Chondrocyte (in vitro differentiated cells): ENCODE measurements around the gene LHFPL2. TPM values are rescaled to one million over a fixed set of nuclear protein-coding genes. Genes with fewer than 3 reads are reported as not detected.

Source experiments
- DNase-seq: peaks from one replicate; pipeline ENCODE4 v3.0.0; 2021; ENCODE audit warnings: mixed read lengths, low spot score
- H3K27ac Mint-ChIP-seq: one replicate; pipeline ENCODE4 v1.8.0; 2021; ENCODE audit warnings: mild to moderate bottlenecking, moderate library complexity, mixed read lengths; ENCODE audit not compliant: unreplicated experiment
- H3K27me3 Mint-ChIP-seq: 2 replicates; pipeline ENCODE4 v1.8.0; 2021; ENCODE audit warnings: low read depth, mixed read lengths
- H3K36me3 Mint-ChIP-seq: 2 replicates; pipeline ENCODE4 v1.8.0; 2021; ENCODE audit warnings: low read depth, mixed read lengths
- H3K4me1 Mint-ChIP-seq: 2 replicates; pipeline ENCODE4 v1.8.0; 2021; ENCODE audit warnings: low read depth, mild to moderate bottlenecking, mixed read lengths
- H3K4me3 Mint-ChIP-seq: one replicate; pipeline ENCODE4 v1.8.0; 2021; ENCODE audit warnings: mild to moderate bottlenecking, moderate library complexity, mixed read lengths; ENCODE audit not compliant: unreplicated experiment
- H3K9me3 Mint-ChIP-seq: 2 replicates; pipeline ENCODE4 v1.8.0; 2021; ENCODE audit warnings: low read depth, mixed read lengths
- total RNA-seq: library from RNA; stranded (reverse); gene quantifications from 3 replicates; pipeline ENCODE4 v1.2.1, GENCODE V29; 2021
- TF ChIP-seq, protein P1 (sequence below): fragments of 200-600 bp; sonication (generic); IDR thresholded peaks from 2 replicates; pipeline ENCODE4 v1.5.0; 2021; ENCODE audit warnings: antibody characterized with exemption, mild to moderate bottlenecking, moderate library complexity

LHFPL2 gene
- total RNA-seq, 1 donor from 2014 or later = 49.4 TPM

DNA sequence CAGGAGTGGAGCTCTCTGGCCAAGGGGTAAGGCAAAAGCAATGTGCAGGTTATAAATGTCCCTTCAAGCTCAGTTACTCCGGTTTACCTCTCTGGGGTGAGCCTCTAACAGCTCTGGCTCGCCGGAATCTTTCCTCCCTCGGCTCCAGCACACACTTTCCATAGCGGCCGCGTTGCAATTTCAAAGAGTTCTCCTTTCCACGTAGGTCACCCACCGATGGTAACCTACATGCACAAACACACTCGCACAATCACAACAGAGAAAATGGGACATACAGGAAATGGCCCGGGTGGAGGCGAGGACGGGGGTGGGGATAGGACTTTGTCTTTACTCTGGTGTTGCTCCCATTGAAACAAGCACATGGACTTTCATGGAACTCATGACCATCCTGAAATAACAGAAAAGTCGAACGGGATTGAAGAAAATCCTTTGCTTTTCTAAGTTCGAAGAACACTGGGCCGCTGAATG lies 1.2 kb downstream of the LHFPL2 start:
- no peak for DNase-seq
- peak overlapping the region; percentile 96 for H3K27ac Mint-ChIP-seq
- peaks cover 55% of the 10 kb centered on the region for H3K4me1 Mint-ChIP-seq
- TF ChIP-seq, protein P1, sequence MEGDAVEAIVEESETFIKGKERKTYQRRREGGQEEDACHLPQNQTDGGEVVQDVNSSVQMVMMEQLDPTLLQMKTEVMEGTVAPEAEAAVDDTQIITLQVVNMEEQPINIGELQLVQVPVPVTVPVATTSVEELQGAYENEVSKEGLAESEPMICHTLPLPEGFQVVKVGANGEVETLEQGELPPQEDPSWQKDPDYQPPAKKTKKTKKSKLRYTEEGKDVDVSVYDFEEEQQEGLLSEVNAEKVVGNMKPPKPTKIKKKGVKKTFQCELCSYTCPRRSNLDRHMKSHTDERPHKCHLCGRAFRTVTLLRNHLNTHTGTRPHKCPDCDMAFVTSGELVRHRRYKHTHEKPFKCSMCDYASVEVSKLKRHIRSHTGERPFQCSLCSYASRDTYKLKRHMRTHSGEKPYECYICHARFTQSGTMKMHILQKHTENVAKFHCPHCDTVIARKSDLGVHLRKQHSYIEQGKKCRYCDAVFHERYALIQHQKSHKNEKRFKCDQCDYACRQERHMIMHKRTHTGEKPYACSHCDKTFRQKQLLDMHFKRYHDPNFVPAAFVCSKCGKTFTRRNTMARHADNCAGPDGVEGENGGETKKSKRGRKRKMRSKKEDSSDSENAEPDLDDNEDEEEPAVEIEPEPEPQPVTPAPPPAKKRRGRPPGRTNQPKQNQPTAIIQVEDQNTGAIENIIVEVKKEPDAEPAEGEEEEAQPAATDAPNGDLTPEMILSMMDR = no peak
- no peaks in the 10 kb centered on the region for H3K27me3 Mint-ChIP-seq
- H3K4me3 Mint-ChIP-seq = peak overlapping the region; percentile 96
- H3K36me3 Mint-ChIP-seq = peaks cover 7% of the 10 kb centered on the region
- H3K9me3 Mint-ChIP-seq = no peaks in the 10 kb centered on the region

DNA sequence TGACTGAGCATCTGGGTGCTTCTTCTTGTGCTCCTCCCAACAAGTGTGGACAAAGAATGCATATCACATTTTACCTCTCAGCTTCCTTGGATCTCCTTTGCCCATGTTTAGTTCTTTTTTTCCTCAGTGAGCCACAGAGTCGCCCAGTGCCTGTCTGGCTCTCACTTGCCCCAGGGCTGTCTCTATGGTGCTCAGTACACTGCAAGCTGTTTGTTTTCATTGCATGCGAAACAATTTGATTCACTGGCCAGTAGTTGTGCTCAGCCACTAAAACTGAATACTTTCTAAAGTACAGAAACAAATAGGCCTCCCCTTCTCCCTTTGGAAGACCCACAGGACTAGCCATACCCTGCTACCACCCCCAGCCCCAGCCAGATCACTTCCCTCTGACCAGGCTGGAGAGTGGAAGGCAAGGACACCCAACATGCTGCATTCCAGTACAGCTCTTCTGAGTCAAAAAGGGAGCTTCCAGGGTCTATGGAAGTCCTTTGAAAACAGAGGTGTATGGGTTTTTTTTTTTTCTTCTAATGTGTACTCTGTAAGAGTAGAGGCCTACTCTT lies 3.8 kb downstream of the LHFPL2 start:
- DNase-seq = no peak
- Mint-ChIP-seq H3K36me3 (peaks cover 7% of the 10 kb centered on the region), H3K9me3 (no peaks in the 10 kb centered on the region), H3K27ac (peak overlapping the region; percentile 73), H3K4me1 (peaks cover 70% of the 10 kb centered on the region), H3K4me3 (peak overlapping the region; percentile 7), H3K27me3 (no peaks in the 10 kb centered on the region)
- TF ChIP-seq, protein P1 = no peak

DNA sequence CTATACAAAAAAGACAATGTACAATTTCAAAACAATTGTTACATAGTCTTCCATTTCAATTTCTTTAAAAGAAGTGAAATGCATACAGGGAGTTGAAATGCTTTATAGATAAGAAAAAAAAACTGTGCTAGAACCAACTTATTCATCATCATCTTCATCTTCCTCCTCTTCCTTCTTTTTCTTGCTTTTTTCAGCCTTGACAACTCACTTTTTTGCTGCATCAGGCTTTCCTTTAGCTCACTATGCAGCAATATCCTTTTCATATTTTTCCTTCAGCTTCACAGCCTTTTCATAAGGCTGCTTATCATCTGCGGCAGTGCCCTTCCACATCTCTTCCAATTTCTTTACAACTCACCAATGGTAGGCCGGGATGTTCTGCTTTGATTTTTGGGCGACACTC lies 4.4 kb downstream of the LHFPL2 start:
- DNase-seq = no peak
- H3K27ac Mint-ChIP-seq = peak overlapping the region; percentile 73
- no peaks in the 10 kb centered on the region for H3K27me3 Mint-ChIP-seq
- peaks cover 71% of the 10 kb centered on the region for H3K4me1 Mint-ChIP-seq
- H3K36me3 Mint-ChIP-seq = peaks cover 7% of the 10 kb centered on the region
- TF ChIP-seq, protein P1 = no peak
- no peak overlapping the region for H3K4me3 Mint-ChIP-seq
- no peaks in the 10 kb centered on the region for H3K9me3 Mint-ChIP-seq

DNA sequence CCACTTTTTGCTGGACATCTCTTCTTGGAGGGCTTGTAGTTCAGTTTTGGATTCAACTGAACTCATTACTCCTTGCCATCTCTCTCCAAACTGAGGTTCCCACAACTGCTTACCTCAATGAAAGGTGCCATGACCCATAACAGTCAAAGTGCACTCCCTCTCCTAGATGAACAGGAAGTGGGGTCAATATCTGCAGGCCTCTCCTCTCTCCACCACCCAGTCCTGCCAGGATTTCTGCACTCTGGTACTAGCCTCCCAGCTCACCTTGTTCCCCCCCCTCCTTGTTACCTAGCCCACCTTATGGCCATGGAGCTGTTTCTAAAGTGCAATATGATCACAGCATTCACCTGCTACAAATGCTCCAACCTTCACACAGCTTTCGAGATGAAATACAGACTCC lies 5.9 kb downstream of the LHFPL2 start:
- Mint-ChIP-seq H3K4me1 (peaks cover 81% of the 10 kb centered on the region), H3K9me3 (no peaks in the 10 kb centered on the region), H3K27ac (no peak overlapping the region), H3K36me3 (peaks cover 7% of the 10 kb centered on the region), H3K27me3 (no peaks in the 10 kb centered on the region), H3K4me3 (no peak overlapping the region)
- no peak for DNase-seq
- TF ChIP-seq, protein P1 = no peak

DNA sequence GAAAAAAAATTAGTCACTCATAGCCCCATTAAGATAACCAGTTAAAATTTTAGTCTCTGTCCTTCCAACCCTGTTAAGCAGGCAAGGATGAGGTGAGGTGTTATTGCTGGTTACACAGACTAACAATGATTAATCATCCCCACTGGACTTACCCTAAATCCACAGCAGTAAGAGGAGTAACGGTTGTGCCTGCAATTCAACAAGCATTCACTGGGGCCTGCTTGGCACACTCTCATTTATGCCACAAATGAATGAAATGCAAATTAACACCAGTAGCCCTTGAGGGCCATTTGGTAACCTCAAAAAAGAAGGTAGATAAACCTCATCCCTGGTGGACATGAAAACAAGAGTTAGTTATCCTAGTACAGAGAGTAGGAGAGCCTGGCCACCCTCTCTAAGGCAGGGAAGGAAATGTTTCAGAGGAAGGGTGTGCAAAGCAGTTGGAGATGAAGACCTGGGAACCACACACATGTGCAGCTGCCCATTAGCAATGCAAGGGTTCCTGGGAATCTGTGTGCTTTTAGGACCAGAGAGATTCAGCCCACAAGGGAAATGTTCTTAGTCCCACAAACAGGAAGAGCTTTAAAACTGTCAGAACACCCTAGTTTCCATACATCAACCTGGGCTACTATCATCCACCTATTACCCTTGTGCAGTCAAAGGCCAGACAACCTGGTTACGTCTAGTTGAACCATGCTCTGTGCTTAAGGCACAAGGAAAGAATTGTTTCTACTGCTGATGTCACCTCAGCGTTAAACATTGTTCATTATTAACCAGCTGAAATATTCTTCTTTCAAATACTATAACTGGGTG lies 7.7 kb downstream of the LHFPL2 start:
- Mint-ChIP-seq H3K4me3 (no peak overlapping the region), H3K36me3 (peaks cover 7% of the 10 kb centered on the region), H3K27ac (peak overlapping the region; percentile 50), H3K27me3 (no peaks in the 10 kb centered on the region), H3K4me1 (peaks cover 79% of the 10 kb centered on the region), H3K9me3 (no peaks in the 10 kb centered on the region)
- no peak for DNase-seq
- TF ChIP-seq, protein P1 = peak; percentile 10
